Measurements from ENCODE around the gene ZWINT. TPM values are rescaled to one million over a fixed set of nuclear protein-coding genes. Genes with fewer than 3 reads are reported as not detected.

ZWINT gene
- total and polyA plus RNA-seq, 8 donors = 15.3 to 89.0 (median 50.6) TPM

DNA sequence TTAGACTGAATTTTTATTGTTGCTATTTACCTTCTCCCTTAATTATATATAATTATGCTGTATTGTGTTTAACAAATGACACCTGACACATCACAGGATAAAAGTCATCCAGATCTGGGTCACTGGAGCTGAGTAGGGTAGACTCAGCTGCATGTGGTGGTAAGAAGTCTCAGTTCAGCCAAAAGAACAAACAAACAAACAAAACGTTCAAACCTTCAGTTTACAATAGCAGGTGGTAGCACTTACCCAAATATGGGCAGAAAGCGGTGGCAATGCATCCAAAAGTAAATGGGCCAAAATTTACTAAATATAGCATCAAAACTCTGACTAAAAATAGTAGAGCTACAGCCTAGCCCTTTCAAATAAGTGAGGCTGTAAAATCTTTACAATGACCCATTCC, 42.2 kb downstream of the ZWINT start:
- no peaks in the 10 kb centered on the region for H3K27me3 ChIP-seq
- TF ChIP-seq CTCF (IDR thresholded peaks at IDR 0.05) = no peak
- H3K36me3 ChIP-seq = no peaks in the 10 kb centered on the region
- intact Hi-C loops (cut with DNase I) = no loop called here
- ATAC-seq = no peak
- DNase-seq = no peak
- no peak overlapping the region for H3K4me3 ChIP-seq
- peaks cover 0 to 20% of the 10 kb centered on the region in 2 donors for H3K9me3 ChIP-seq
- H3K27ac ChIP-seq = no peak overlapping the region
- H3K4me1 ChIP-seq = no peaks in the 10 kb centered on the region

DNA sequence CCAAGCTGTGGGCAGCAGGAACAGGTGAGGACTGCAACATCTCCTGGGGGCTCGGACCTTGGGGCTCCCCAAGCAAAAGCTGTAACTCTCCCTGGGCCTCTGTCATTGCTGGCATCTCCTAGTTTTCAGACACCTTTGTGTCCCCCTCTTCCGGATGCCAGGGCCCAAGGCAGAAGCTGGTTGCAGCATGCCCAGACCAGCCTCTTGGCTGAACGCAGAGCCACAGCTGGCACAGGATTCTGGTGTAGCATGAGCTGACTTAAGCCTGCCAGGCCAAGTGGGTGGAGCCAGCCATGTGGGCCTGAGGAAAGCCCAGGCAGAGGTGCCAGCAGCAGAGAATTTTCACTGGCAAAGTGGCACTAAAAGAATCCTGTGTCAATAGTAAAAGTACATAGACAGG, 43.5 kb downstream of the ZWINT start:
- ATAC-seq (no peak), DNase-seq (peak in 1 of 4 donors; percentile 43)
- intact Hi-C loops (cut with DNase I) = no loop called here
- peaks cover 0 to 20% of the 10 kb centered on the region in 2 donors for H3K9me3 ChIP-seq
- H3K27me3 ChIP-seq = no peaks in the 10 kb centered on the region
- H3K27ac ChIP-seq = no peak overlapping the region
- H3K36me3 ChIP-seq = no peaks in the 10 kb centered on the region
- H3K4me3 ChIP-seq = no peak overlapping the region
- no peaks in the 10 kb centered on the region for H3K4me1 ChIP-seq
- no peak for TF ChIP-seq CTCF (IDR thresholded peaks at IDR 0.05)

DNA sequence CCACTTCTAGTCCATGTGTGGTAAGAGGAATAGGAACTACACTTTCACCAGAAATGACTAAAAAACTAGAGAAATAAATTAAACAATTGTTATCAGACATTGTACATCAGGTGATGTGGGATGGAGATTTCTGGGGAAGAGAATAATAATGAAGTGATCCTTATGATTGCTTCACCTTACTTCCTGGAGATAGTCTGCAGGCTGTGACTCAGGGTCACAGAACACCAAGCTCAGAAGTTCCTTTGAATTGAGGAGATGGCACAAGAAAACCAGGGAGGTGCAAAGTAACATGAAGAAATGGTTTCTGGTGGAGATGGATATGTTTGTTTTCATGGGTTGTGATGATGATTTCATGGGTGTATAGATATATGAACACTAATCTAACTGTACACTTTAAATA, 44.5 kb downstream of the ZWINT start:
- no peak for TF ChIP-seq CTCF (IDR thresholded peaks at IDR 0.05)
- H3K4me3 ChIP-seq = no peak overlapping the region
- no peak for ATAC-seq
- no peaks in the 10 kb centered on the region for H3K36me3 ChIP-seq
- H3K4me1 ChIP-seq = no peaks in the 10 kb centered on the region
- peaks cover 0 to 20% of the 10 kb centered on the region in 2 donors for H3K9me3 ChIP-seq
- no peak for DNase-seq
- H3K27me3 ChIP-seq = no peaks in the 10 kb centered on the region
- H3K27ac ChIP-seq = no peak overlapping the region
- intact Hi-C loops (cut with DNase I) = no loop called here

Data from left lung (tissue), 10 donors.